Germinal center (tissue), 1 donor: ENCODE results near the gene POP4.
"Not testable (repeated sequence)": the region's sequence is repeated elsewhere in the genome, so short reads cannot be mapped to it uniquely, and the experiment has no call there.

Experiments used
- DNase-seq: peaks from one replicate; pipeline ENCODE4 v3.0.0; 2012; ENCODE audit warnings: mixed read lengths, low spot score

POP4 gene

GRCh38 chr19:29612121-29612520 lies 6.0 kb downstream of the POP4 start:
- DNase-seq: no peak

- DNase-seq: no peak
Measured at GRCh38 chr19:29612801-29613595, 6.9 kb downstream of the POP4 start.

GRCh38 chr19:29614046-29614445 lies 8.0 kb downstream of the POP4 start:
- no peak for DNase-seq

GRCh38 chr19:29614780-29615179 lies 8.7 kb downstream of the POP4 start:
- DNase-seq: no peak

- no peak for DNase-seq
Measured at GRCh38 chr19:29615891-29616425, 9.9 kb downstream of the POP4 start.

GRCh38 chr19:29616541-29616940 lies 10.5 kb downstream of the POP4 start:
- DNase-seq: no peak

- DNase-seq: no peak
Measured at GRCh38 chr19:29617366-29618266, 11.5 kb downstream of the POP4 start.

GRCh38 chr19:29618434-29618833 lies 12.4 kb downstream of the POP4 start:
- DNase-seq: no peak

GRCh38 chr19:29618871-29619270 lies 12.8 kb downstream of the POP4 start:
- DNase-seq: no peak

GRCh38 chr19:29620931-29621351 lies 14.9 kb downstream of the POP4 start:
- DNase-seq: no peak

GRCh38 chr19:29622166-29623070 lies 16.3 kb downstream of the POP4 start:
- no peak for DNase-seq

GRCh38 chr19:29623726-29624488 lies 17.8 kb downstream of the POP4 start:
- no peak for DNase-seq

- no peak for DNase-seq
Measured at GRCh38 chr19:29624489-29625185, 18.6 kb downstream of the POP4 start.

- no peak for DNase-seq
Measured at GRCh38 chr19:29625186-29625651, 19.1 kb downstream of the POP4 start.

- no peak for DNase-seq
Measured at GRCh38 chr19:29626386-29626785, 20.3 kb downstream of the POP4 start.

- not testable (repeated sequence) for DNase-seq
Measured at GRCh38 chr19:29626832-29627231, 20.7 kb downstream of the POP4 start.

GRCh38 chr19:29628661-29629385 lies 22.7 kb downstream of the POP4 start:
- DNase-seq: no peak

GRCh38 chr19:29629836-29630534 lies 23.9 kb downstream of the POP4 start:
- no peak for DNase-seq

- DNase-seq: no peak
Measured at GRCh38 chr19:29630655-29631054, 24.6 kb downstream of the POP4 start.
